Gastrocnemius medialis (tissue), 4 donors: ENCODE measurements around the gene SGSM2.

ENCODE experiments used
- POLR2A ChIP-seq, 2 donors: fragments of 450-650 bp; IDR thresholded peaks; one replicate each; pipeline ENCODE4 v1.6.1; 2017; ENCODE audit warnings: antibody characterized with exemption in 2 of 2, mild to moderate bottlenecking in 2 of 2, moderate library complexity in 2 of 2
- TF ChIP-seq, protein P1 (sequence below), 5 experiments: fragments of 450-650 bp in 3 of 5; fragments of 200-600 bp in 2 of 5; sonication (generic) in 2 of 5; IDR thresholded peaks in 4 of 5; conservative IDR thresholded peaks in 1 of 5; 1 replicate in 4 of 5; 2 replicates in 1 of 5; pipeline ENCODE4 v1.5.1; 2016 to 2019; ENCODE audit warnings: antibody characterized with exemption in 5 of 5, mild to moderate bottlenecking in 3 of 5, moderate library complexity in 3 of 5

DNA sequence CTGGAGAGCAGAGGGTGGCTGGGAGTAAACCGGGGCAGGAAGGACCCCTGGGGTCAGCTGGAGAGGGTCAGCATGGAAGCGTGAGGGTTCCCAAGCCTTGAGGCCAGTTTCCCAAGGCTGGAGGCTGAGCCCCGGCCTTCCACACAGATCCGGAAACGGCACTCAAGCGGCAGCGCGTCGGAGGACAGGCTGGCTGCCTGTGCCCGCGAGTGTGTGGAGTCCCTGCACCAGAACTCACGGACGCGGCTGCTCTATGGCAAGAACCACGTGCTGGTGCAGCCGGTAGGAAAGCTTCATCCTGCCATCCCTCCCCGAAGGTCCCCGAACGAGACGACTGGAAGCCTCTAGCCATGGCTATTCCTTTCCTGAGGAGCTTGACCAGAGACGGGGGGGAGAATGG lies 26.0 kb downstream of the SGSM2 start:
- TF ChIP-seq, protein P1, sequence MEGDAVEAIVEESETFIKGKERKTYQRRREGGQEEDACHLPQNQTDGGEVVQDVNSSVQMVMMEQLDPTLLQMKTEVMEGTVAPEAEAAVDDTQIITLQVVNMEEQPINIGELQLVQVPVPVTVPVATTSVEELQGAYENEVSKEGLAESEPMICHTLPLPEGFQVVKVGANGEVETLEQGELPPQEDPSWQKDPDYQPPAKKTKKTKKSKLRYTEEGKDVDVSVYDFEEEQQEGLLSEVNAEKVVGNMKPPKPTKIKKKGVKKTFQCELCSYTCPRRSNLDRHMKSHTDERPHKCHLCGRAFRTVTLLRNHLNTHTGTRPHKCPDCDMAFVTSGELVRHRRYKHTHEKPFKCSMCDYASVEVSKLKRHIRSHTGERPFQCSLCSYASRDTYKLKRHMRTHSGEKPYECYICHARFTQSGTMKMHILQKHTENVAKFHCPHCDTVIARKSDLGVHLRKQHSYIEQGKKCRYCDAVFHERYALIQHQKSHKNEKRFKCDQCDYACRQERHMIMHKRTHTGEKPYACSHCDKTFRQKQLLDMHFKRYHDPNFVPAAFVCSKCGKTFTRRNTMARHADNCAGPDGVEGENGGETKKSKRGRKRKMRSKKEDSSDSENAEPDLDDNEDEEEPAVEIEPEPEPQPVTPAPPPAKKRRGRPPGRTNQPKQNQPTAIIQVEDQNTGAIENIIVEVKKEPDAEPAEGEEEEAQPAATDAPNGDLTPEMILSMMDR (IDR thresholded peaks at IDR 0.05 in 4 of 5, conservative IDR thresholded peaks at IDR 0.05 in 1 of 5) = no peak
- no peak for TF ChIP-seq POLR2A (IDR thresholded peaks at IDR 0.05)
